GM03348 (cell line): ENCODE results near the gene VSIG2.

Source experiments
- DNase-seq: peaks from one replicate; pipeline ENCODE4 v3.0.0; 2012; ENCODE audit warnings: low spot score

Gene VSIG2

GRCh38 chr11:124763156-124763947, 11.3 kb upstream of the VSIG2 start:
- peak; percentile 73 for DNase-seq

GRCh38 chr11:124762624-124763155, 10.6 kb upstream of the VSIG2 start:
- DNase-seq, result peak; percentile 33

GRCh38 chr11:124762105-124762623, 10.1 kb upstream of the VSIG2 start, which contains the start of gene ESAM:
TSS of gene ESAM (minus strand) at chr11:124762290. CDS start at chr11:124762154, 136 bp downstream.
- no peak for DNase-seq

- DNase-seq, result no peak
Measured at GRCh38 chr11:124761301-124762104, 9.4 kb upstream of the VSIG2 start.

GRCh38 chr11:124760806-124761205, 8.8 kb upstream of the VSIG2 start:
- DNase-seq, result no peak

- DNase-seq, result no peak
Measured at GRCh38 chr11:124760205-124760652, 8.2 kb upstream of the VSIG2 start.

- DNase-seq, result no peak
Measured at GRCh38 chr11:124759266-124760204, 7.5 kb upstream of the VSIG2 start.

- DNase-seq, result peak; percentile 86
Measured at GRCh38 chr11:124758355-124759265, 6.6 kb upstream of the VSIG2 start.

GRCh38 chr11:124757320-124757719, 5.3 kb upstream of the VSIG2 start:
- no peak for DNase-seq

GRCh38 chr11:124756753-124757227, 4.7 kb upstream of the VSIG2 start:
- no peak for DNase-seq

- DNase-seq, result no peak
Measured at GRCh38 chr11:124756033-124756752, 4.1 kb upstream of the VSIG2 start.

- no peak for DNase-seq
Measured at GRCh38 chr11:124754710-124755109, 2.7 kb upstream of the VSIG2 start.

GRCh38 chr11:124754309-124754708, 2.3 kb upstream of the VSIG2 start:
- DNase-seq, result no peak

GRCh38 chr11:124753624-124754023, 1.6 kb upstream of the VSIG2 start:
- DNase-seq, result no peak

GRCh38 chr11:124753205-124753604, 1.1 kb upstream of the VSIG2 start:
- DNase-seq, result no peak

GRCh38 chr11:124752471-124753102, 532 bp upstream of the VSIG2 start:
- no peak for DNase-seq

- DNase-seq, result no peak
Measured at GRCh38 chr11:124751391-124751740, 689 bp downstream of the VSIG2 start.

GRCh38 chr11:124749912-124750311, 2.1 kb downstream of the VSIG2 start:
- DNase-seq, result no peak
